Breast epithelium (tissue), 4 donors: ENCODE measurements around the gene SPTBN1. TPM values are rescaled to one million over a fixed set of nuclear protein-coding genes. Genes with fewer than 3 reads are reported as not detected.

ENCODE experiments used
- DNase-seq, 2 donors: peaks; one replicate each; pipeline ENCODE4 v3.0.0-alpha.2; 2019; ENCODE audit warnings: low spot score in 2 of 2
- H3K27ac ChIP-seq, 2 donors: fragments of 200-600 bp; sonication (generic) in 1 of 2; one replicate each; pipeline ENCODE4 v1.5.1; 2016 to 2019; ENCODE audit warnings: mild to moderate bottlenecking in 1 of 2
- H3K27me3 ChIP-seq, 2 donors: fragments of 200-600 bp; sonication (generic) in 1 of 2; one replicate each; pipeline versions ENCODE4 v1.5.1 to v1.6.0; 2017 to 2019; ENCODE audit warnings: control low read depth in 1 of 2, mild to moderate bottlenecking in 1 of 2
- H3K36me3 ChIP-seq: fragments of 200-600 bp; one replicate; pipeline ENCODE4 v1.5.1; 2019
- H3K4me1 ChIP-seq, 2 donors: fragments of 200-600 bp; sonication (generic); one replicate each; pipeline ENCODE4 v1.5.1; 2016 to 2019; ENCODE audit warnings: control low read depth in 1 of 2
- H3K4me3 ChIP-seq, 3 donors: fragments of 200-600 bp; sonication (generic); 1 replicate in 2 of 3; 2 replicates in 1 of 3; pipeline ENCODE4 v1.5.1; 2016 to 2019; ENCODE audit warnings: mild to moderate bottlenecking in 3 of 3, moderate library complexity in 2 of 3
- H3K9me3 ChIP-seq, 2 donors: fragments of 200-600 bp; sonication (generic) in 1 of 2; one replicate each; pipeline ENCODE4 v1.5.1; 2016 to 2019; ENCODE audit warnings: control low read depth in 1 of 2
- CTCF ChIP-seq, 3 donors: fragments of 450-650 bp; IDR thresholded peaks; one replicate each; pipeline ENCODE4 v1.5.1; 2016 to 2017; ENCODE audit warnings: antibody characterized with exemption in 3 of 3, mild to moderate bottlenecking in 3 of 3, moderate library complexity in 3 of 3
- POLR2A ChIP-seq: fragments of 450-650 bp; IDR thresholded peaks from one replicate; pipeline ENCODE4 v1.6.1; 2016; ENCODE audit warnings: antibody characterized with exemption, mild to moderate bottlenecking, moderate library complexity
- POLR2AphosphoS5 ChIP-seq, 3 donors: sonication (generic); formaldehyde crosslinking; IDR thresholded peaks; one replicate each; pipeline ENCODE4 v1.6.1; 2017; ENCODE audit warnings: antibody characterized with exemption in 3 of 3
- intact Hi-C: fragments of 100-400 bp; cut with DNase I; formaldehyde crosslinking; loops from one replicate; pipeline ENCODE4 v1.15.1; 2023; ENCODE audit warnings: low total_unique reads
- total RNA-seq, 3 donors: library from RNA; depleted of rRNA; stranded (reverse); fragments of >200 nt; gene quantifications; one replicate each; pipeline ENCODE4 v1.1.0, GENCODE V29; 2016

The SPTBN1 gene
- total RNA-seq, 3 donors from 2014 or later, result 223 to 1,216 (median 273) TPM

GRCh38 chr2:54416166-54416813, 39.8 kb upstream of the SPTBN1 start:
- H3K27ac ChIP-seq, result peak overlapping the region; percentile 5 to 56
- intact Hi-C loops, result no loop called here
- DNase-seq, result no peak

GRCh38 chr2:54416938-54417337, 39.2 kb upstream of the SPTBN1 start:
- Histone ChIP-seq H3K27ac (peak overlapping the region; percentile 5 to 56), H3K9me3 (no peaks in the 10 kb centered on the region), H3K4me1 (no peaks in the 10 kb centered on the region), H3K4me3 (no peak overlapping the region), H3K27me3 (no peaks in the 10 kb centered on the region), H3K36me3 (no peaks in the 10 kb centered on the region)
- TF ChIP-seq POLR2A (no peak), POLR2AphosphoS5 (IDR thresholded peaks at IDR 0.05) (no peak)
- intact Hi-C loops, result no loop called here
- DNase-seq, result no peak

More at GRCh38 chr2:54416166-54416813, 39.8 kb upstream of the SPTBN1 start:
- no peaks in the 10 kb centered on the region for H3K36me3 ChIP-seq
- TF ChIP-seq POLR2A, result no peak
- TF ChIP-seq POLR2AphosphoS5 (IDR thresholded peaks at IDR 0.05), result no peak
- TF ChIP-seq CTCF (IDR thresholded peaks at IDR 0.05), result no peak
- H3K4me1 ChIP-seq, result no peaks in the 10 kb centered on the region
- no peak overlapping the region for H3K4me3 ChIP-seq
- no peaks in the 10 kb centered on the region for H3K9me3 ChIP-seq
- H3K27me3 ChIP-seq, result no peaks in the 10 kb centered on the region

- intact Hi-C loops, result no loop called here
- TF ChIP-seq POLR2AphosphoS5 (IDR thresholded peaks at IDR 0.05) (no peak), POLR2A (no peak), CTCF (IDR thresholded peaks at IDR 0.05) (no peak)
- DNase-seq, result no peak
- no peak overlapping the region for H3K27ac ChIP-seq
- no peaks in the 10 kb centered on the region for H3K9me3 ChIP-seq
- H3K27me3 ChIP-seq, result no peaks in the 10 kb centered on the region
- H3K4me3 ChIP-seq, result no peak overlapping the region
- H3K36me3 ChIP-seq, result no peaks in the 10 kb centered on the region
- no peaks in the 10 kb centered on the region for H3K4me1 ChIP-seq
These were observed 38.5 kb upstream of the SPTBN1 start for GRCh38 chr2:54417577-54417976.

GRCh38 chr2:54419388-54419787, 36.7 kb upstream of the SPTBN1 start:
- H3K27ac ChIP-seq, result no peak overlapping the region
- intact Hi-C loops, result no loop called here
- H3K9me3 ChIP-seq, result no peaks in the 10 kb centered on the region
- H3K27me3 ChIP-seq, result no peaks in the 10 kb centered on the region
- H3K36me3 ChIP-seq, result no peaks in the 10 kb centered on the region
- H3K4me3 ChIP-seq, result no peak overlapping the region
- no peak for DNase-seq
- TF ChIP-seq CTCF (IDR thresholded peaks at IDR 0.05), result no peak
- no peak for TF ChIP-seq POLR2A
- TF ChIP-seq POLR2AphosphoS5 (IDR thresholded peaks at IDR 0.05), result no peak
- H3K4me1 ChIP-seq, result no peaks in the 10 kb centered on the region

- TF ChIP-seq POLR2AphosphoS5 (IDR thresholded peaks at IDR 0.05), result no peak
- no peak for TF ChIP-seq POLR2A
- no peak for TF ChIP-seq CTCF (IDR thresholded peaks at IDR 0.05)
- H3K4me3 ChIP-seq, result no peak overlapping the region
- H3K36me3 ChIP-seq, result no peaks in the 10 kb centered on the region
- H3K4me1 ChIP-seq, result no peaks in the 10 kb centered on the region
- no peak overlapping the region for H3K27ac ChIP-seq
- H3K27me3 ChIP-seq, result no peaks in the 10 kb centered on the region
- intact Hi-C loops, result no loop called here
- DNase-seq, result no peak
- no peaks in the 10 kb centered on the region for H3K9me3 ChIP-seq
These were observed 36.1 kb upstream of the SPTBN1 start for GRCh38 chr2:54419855-54420523.
